Activated CD4-positive, alpha-beta memory T cell treated with anti-CD3 and anti-CD28 coated beads for 36 hours (primary cell): ENCODE data around the gene CYBC1. TPM values are rescaled to one million over a fixed set of nuclear protein-coding genes. Genes with fewer than 3 reads are reported as not detected.
"Not testable (repeated sequence)": the region's sequence is repeated elsewhere in the genome, so short reads cannot be mapped to it uniquely, and the experiment has no call there.

ENCODE experiments used
- CTCF ChIA-PET: fragments of 350-600 bp; sonication (Branson Sonifier 250); formaldehyde crosslinking; loops from one replicate; lab custom pipeline; 2021; ENCODE audit warnings: antibody characterized with exemption, inconsistent platforms; lab: Charles Lee
- POLR2A ChIA-PET: fragments of 350-600 bp; sonication (Branson Sonifier 250); formaldehyde crosslinking; loops from one replicate; lab custom pipeline; 2021; ENCODE audit warnings: antibody characterized with exemption; lab: Charles Lee
- DNase-seq: peaks from one replicate; pipeline ENCODE4 v3.0.0-alpha.2; 2020
- H3K27ac Mint-ChIP-seq: one replicate; pipeline ENCODE4 v1.8.0; 2021; ENCODE audit warnings: mixed read lengths
- H3K27me3 Mint-ChIP-seq: one replicate; pipeline ENCODE4 v1.8.0; 2021; ENCODE audit warnings: mixed read lengths
- H3K36me3 Mint-ChIP-seq: one replicate; pipeline ENCODE4 v1.8.0; 2021; ENCODE audit warnings: mixed read lengths
- H3K4me1 Mint-ChIP-seq: one replicate; pipeline ENCODE4 v1.8.0; 2021; ENCODE audit warnings: low read depth, mixed read lengths
- H3K4me3 Mint-ChIP-seq: one replicate; pipeline ENCODE4 v1.8.0; 2021; ENCODE audit warnings: mild to moderate bottlenecking, mixed read lengths
- H3K9me3 Mint-ChIP-seq: one replicate; pipeline ENCODE4 v1.8.0; 2021; ENCODE audit warnings: mixed read lengths
- intact Hi-C: fragments of 100-400 bp; cut with micrococcal nuclease; formaldehyde crosslinking; loops from one replicate; pipeline ENCODE4 v1.15.1; 2023
- total RNA-seq, 2 experiments: library from RNA; stranded (reverse); gene quantifications; one replicate each; pipeline ENCODE4 v1.2.3, GENCODE V29; 2021

The CYBC1 gene
- total RNA-seq, 2 experiments from 2014 or later: 333 to 343 TPM

DNA sequence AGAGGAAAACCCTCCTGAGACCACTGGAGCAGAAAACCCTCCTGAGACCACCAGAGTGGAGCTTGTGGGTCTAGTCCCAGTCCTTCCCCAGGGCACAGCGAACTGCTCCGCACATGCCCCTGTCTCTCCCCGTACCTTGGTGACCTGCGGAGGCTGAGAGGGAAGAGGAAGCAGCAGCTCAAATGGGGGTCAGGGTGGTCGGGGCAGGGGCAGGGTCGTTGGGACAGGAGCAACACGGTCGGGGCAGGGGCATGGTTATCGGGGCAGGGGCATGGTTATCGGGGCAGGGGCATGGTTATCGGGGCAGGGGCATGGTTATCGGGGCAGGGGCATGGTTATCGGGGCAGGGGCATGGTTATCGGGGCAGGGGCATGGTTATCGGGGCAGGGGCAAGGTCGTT, 38.5 kb downstream of the CYBC1 start:
- CTCF ChIA-PET, H3K27ac Mint-ChIP-seq, POLR2A ChIA-PET, H3K9me3 Mint-ChIP-seq, H3K27me3 Mint-ChIP-seq, DNase-seq, H3K36me3 Mint-ChIP-seq, H3K4me3 Mint-ChIP-seq: not testable (repeated sequence)
- H3K4me1 Mint-ChIP-seq: peaks cover 18% of the 10 kb centered on the region
- intact Hi-C loops: loop anchor here (10.0 kb wide), 1 partner anchor 377 kb away; the partner anchor contains the start of genes DCXR and RAC3

GRCh38 chr17:82411396-82412053, 39.0 kb downstream of the CYBC1 start:
- Mint-ChIP-seq H3K27me3 (no peaks in the 10 kb centered on the region), H3K36me3 (peaks cover 5% of the 10 kb centered on the region), H3K9me3 (no peaks in the 10 kb centered on the region), H3K27ac (no peak overlapping the region), H3K4me1 (peaks cover 18% of the 10 kb centered on the region), H3K4me3 (no peak overlapping the region)
- intact Hi-C loops: loop anchor here (10.0 kb wide), 1 partner anchor 377 kb away; the partner anchor contains the start of genes DCXR and RAC3
- no peak for DNase-seq
- POLR2A ChIA-PET: no interaction called here
- CTCF ChIA-PET: interaction anchor here (1.1 to 1.5 kb wide), 2 partner anchors 13 to 60 kb away, joined by 3 to 6 read pairs; no protein-coding TSS in a partner anchor

DNA sequence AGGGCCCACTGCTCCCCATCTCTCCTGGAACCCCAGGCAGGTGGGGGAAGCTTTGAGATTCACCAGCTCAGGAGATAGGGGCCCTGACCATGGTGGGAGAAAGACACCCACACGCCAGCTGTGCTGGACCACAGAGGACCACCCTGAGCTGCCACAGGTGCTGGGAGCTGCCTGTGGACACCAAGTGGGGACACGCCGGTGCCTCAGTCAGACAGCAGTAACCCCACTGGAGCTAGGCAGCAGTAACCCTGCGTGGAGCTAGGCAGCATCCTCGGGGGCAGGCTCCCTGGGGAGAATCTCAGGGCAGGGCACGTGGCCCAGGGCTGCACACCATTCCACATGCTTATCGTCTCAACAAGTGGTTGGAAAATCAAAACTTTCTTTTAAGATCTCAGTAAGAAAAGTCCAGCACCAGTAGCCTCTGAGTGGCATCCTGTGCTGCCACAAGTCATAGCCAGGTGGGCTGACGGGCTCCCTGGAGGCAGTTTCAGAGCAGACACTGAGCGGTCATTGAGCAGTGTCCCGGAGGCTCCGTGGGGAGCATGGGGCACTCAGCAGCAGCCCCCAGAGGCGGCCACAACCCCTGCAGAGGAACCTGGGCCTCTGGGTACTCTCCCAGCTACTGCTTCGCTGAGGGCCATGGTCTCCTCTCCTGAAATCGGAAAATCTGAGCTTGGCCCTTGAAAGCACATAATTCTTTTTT, 40.4 kb downstream of the CYBC1 start:
- Mint-ChIP-seq H3K27me3 (no peaks in the 10 kb centered on the region), H3K9me3 (no peaks in the 10 kb centered on the region), H3K4me1 (peaks cover 14% of the 10 kb centered on the region), H3K4me3 (no peak overlapping the region), H3K27ac (no peak overlapping the region), H3K36me3 (peaks cover 6% of the 10 kb centered on the region)
- intact Hi-C loops: loop anchor here (10.0 kb wide), 1 partner anchor 375 kb away; the partner anchor contains the start of genes DCXR and RAC3
- ChIA-PET CTCF (interaction anchor here (0.6 to 1.5 kb wide), 4 partner anchors 14 to 365 kb away, joined by 3 to 6 read pairs (median 4); no protein-coding TSS in a partner anchor), POLR2A (no interaction called here)
- no peak for DNase-seq

DNA sequence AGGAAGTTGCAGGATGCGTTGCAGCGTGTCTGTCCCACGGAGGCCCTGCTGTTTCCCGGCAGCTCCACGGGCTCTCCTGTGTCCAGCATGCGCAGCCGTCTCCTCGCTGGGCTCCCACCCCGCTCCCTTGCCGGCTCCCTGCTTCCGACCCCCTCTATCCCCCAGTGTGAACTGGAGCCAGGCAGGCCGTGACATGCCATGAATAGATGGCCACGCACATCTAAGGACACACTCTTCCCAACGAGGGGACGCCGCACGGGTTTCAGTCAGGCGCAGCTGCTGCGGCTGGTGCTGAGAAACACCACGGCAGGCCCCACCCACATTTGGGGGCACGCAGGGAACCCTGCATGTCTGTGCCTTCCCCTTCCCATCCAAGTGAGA, 41.6 kb downstream of the CYBC1 start:
- H3K27ac Mint-ChIP-seq: no peak overlapping the region
- H3K36me3 Mint-ChIP-seq: peaks cover 4% of the 10 kb centered on the region
- H3K4me3 Mint-ChIP-seq: no peak overlapping the region
- H3K27me3 Mint-ChIP-seq: no peaks in the 10 kb centered on the region
- intact Hi-C loops: no loop called here
- H3K9me3 Mint-ChIP-seq: no peaks in the 10 kb centered on the region
- CTCF ChIA-PET: interaction anchor here (1.0 kb wide), 1 partner anchor 56 kb away, joined by 4 read pairs; no protein-coding TSS in a partner anchor
- no peak for DNase-seq
- H3K4me1 Mint-ChIP-seq: peaks cover 5% of the 10 kb centered on the region
- POLR2A ChIA-PET: no interaction called here

DNA sequence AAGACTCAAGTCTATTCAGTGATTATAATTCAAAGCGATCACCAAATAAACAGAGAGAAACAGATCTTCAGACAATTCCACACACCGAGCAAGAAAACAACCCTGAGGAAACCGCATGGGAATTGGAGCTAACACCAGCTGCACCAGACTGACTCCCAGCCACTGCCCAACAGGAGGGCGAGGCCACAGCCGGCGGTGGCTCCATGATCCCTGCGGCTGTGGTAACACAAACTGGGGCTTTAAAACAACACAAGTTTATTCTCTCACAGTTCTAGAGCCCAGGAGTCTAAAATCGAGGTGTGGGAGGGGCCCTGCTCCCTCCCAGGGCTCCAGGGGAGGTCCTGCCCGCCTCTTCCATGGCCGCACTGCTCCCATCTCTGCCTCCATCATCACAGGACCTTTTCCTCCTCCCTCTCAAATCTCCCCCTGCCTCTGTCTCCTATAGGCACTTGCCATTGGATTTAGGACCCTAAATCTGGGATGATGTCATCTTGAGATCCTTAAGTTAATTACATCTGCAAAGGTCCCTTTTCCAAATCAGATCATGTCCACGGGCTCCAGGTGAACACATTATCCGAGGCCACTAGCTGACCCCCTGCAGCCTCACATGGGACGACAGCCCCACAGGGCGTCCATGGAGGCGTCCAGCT, 42.1 kb downstream of the CYBC1 start:
- no peak overlapping the region for H3K4me3 Mint-ChIP-seq
- peaks cover 5% of the 10 kb centered on the region for H3K4me1 Mint-ChIP-seq
- intact Hi-C loops: no loop called here
- H3K9me3 Mint-ChIP-seq: no peaks in the 10 kb centered on the region
- H3K27ac Mint-ChIP-seq: no peak overlapping the region
- DNase-seq: no peak
- POLR2A ChIA-PET: no interaction called here
- CTCF ChIA-PET: no interaction called here
- peaks cover 8% of the 10 kb centered on the region for H3K36me3 Mint-ChIP-seq
- H3K27me3 Mint-ChIP-seq: no peaks in the 10 kb centered on the region

GRCh38 chr17:82407255-82407654, 43.3 kb downstream of the CYBC1 start:
- intact Hi-C loops: no loop called here
- H3K4me1 Mint-ChIP-seq: peaks cover 5% of the 10 kb centered on the region
- H3K36me3 Mint-ChIP-seq: peaks cover 16% of the 10 kb centered on the region
- ChIA-PET CTCF (interaction anchor here (1.0 kb wide), 1 partner anchor 56 kb away, joined by 3 read pairs; no protein-coding TSS in a partner anchor), POLR2A (no interaction called here)
- no peak for DNase-seq
- no peaks in the 10 kb centered on the region for H3K9me3 Mint-ChIP-seq
- no peaks in the 10 kb centered on the region for H3K27me3 Mint-ChIP-seq
- H3K27ac Mint-ChIP-seq: no peak overlapping the region
- no peak overlapping the region for H3K4me3 Mint-ChIP-seq

GRCh38 chr17:82406131-82406671, 44.4 kb downstream of the CYBC1 start:
- Mint-ChIP-seq H3K27me3 (no peaks in the 10 kb centered on the region), H3K4me1 (peaks cover 10% of the 10 kb centered on the region), H3K9me3 (no peaks in the 10 kb centered on the region), H3K4me3 (no peak overlapping the region), H3K27ac (no peak overlapping the region), H3K36me3 (peaks cover 18% of the 10 kb centered on the region)
- ChIA-PET CTCF (no interaction called here), POLR2A (no interaction called here)
- DNase-seq: no peak
- intact Hi-C loops: no loop called here

GRCh38 chr17:82405051-82405450, 45.5 kb downstream of the CYBC1 start:
- ChIA-PET POLR2A (no interaction called here), CTCF (no interaction called here)
- H3K4me1 Mint-ChIP-seq: peaks cover 16% of the 10 kb centered on the region
- no peak for DNase-seq
- H3K27me3 Mint-ChIP-seq: no peaks in the 10 kb centered on the region
- H3K9me3 Mint-ChIP-seq: no peaks in the 10 kb centered on the region
- intact Hi-C loops: no loop called here
- H3K36me3 Mint-ChIP-seq: peaks cover 20% of the 10 kb centered on the region
- no peak overlapping the region for H3K27ac Mint-ChIP-seq
- no peak overlapping the region for H3K4me3 Mint-ChIP-seq

DNA sequence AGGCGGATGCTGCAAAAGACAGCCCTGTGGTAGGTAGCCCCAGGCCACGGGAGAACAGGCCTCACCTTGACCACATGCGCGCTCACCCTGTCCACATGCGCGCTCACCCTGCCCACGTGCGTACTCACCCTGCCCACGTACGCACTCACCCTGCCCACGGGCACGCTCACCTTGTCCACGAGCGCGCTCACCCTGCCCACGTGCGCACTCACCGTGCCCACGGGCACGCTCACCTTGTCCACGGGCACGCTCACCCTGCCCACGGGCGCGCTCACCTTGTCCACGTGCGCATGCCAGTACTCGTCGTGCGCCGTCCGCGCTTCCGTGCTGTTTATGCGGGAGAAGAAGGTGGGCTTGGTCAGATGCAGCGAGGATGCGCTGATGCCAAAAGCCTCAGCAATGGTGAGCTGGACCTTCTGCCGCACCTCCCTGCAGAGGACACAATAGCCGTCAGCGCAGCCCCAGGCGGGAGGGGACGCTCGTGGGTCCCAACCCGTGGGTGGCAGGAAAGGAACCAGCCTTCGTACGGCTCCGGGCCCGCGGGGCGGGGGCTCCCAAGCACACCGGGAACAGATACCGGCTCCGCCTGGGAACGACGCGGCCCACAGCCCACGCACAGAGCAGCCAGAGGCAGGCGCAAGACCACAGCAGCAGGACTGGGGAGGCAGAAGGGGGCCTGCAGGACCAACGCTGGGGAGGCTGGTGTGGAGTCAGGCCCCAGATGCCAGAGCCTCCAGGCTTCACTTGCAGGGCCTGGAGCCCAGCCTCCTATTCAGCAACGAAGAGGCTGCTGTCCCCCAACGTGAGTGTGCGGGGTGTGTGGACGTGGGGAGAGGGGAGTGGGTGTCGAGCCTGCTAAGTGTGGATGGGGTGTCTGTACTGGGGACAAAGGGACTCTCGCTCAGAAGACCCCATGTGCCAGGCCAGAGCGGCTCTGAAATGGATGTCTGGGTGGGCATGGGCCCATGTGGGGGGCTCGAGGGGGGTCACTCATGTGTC, 46.6 kb downstream of the CYBC1 start:
- POLR2A ChIA-PET: no interaction called here
- no peak overlapping the region for H3K4me3 Mint-ChIP-seq

GRCh38 chr17:82402865-82403264, 47.7 kb downstream of the CYBC1 start:
- ChIA-PET POLR2A (no interaction called here), CTCF (interaction anchor here (0.6 kb wide), 1 partner anchor 102 kb away, joined by 3 read pairs; no protein-coding TSS in a partner anchor)
- H3K27ac Mint-ChIP-seq: no peak overlapping the region
- peaks cover 18% of the 10 kb centered on the region for H3K36me3 Mint-ChIP-seq
- no peaks in the 10 kb centered on the region for H3K9me3 Mint-ChIP-seq
- intact Hi-C loops: no loop called here
- H3K27me3 Mint-ChIP-seq: no peaks in the 10 kb centered on the region
- peaks cover 16% of the 10 kb centered on the region for H3K4me1 Mint-ChIP-seq
- H3K4me3 Mint-ChIP-seq: no peak overlapping the region
- no peak for DNase-seq

More for the DNA sequence above, 46.6 kb downstream of the CYBC1 start:
- no peaks in the 10 kb centered on the region for H3K27me3 Mint-ChIP-seq
- intact Hi-C loops: no loop called here
- peaks cover 16% of the 10 kb centered on the region for H3K4me1 Mint-ChIP-seq
- CTCF ChIA-PET: no interaction called here
- no peak for DNase-seq
- no peak overlapping the region for H3K27ac Mint-ChIP-seq
- no peaks in the 10 kb centered on the region for H3K9me3 Mint-ChIP-seq
- peaks cover 20% of the 10 kb centered on the region for H3K36me3 Mint-ChIP-seq

- POLR2A ChIA-PET: no interaction called here
- Mint-ChIP-seq H3K9me3 (no peaks in the 10 kb centered on the region), H3K4me1 (peaks cover 16% of the 10 kb centered on the region), H3K27me3 (no peaks in the 10 kb centered on the region), H3K4me3 (peak overlapping the region; percentile 59), H3K36me3 (peaks cover 18% of the 10 kb centered on the region), H3K27ac (peak overlapping the region; percentile 6)
- intact Hi-C loops: no loop called here
- peak; percentile 80 for DNase-seq
- CTCF ChIA-PET: interaction anchor here (0.6 kb wide), 2 partner anchors 99 to 180 kb away, joined by 3 read pairs; no protein-coding TSS in a partner anchor
Observed at GRCh38 chr17:82400830-82401229, 49.7 kb downstream of the CYBC1 start.
